IPS-11a (cell line): Measurements from ENCODE around the gene SLC25A26.
"Not testable (repeated sequence)": the region's sequence is repeated elsewhere in the genome, so short reads cannot be mapped to it uniquely, and the experiment has no call there.

Experiments used
- H3K4me3 ChIP-seq: one replicate; pipeline ENCODE4 v1.5.1; 2013; ENCODE audit warnings: low read depth, low read length, control low read depth

The SLC25A26 gene

DNA sequence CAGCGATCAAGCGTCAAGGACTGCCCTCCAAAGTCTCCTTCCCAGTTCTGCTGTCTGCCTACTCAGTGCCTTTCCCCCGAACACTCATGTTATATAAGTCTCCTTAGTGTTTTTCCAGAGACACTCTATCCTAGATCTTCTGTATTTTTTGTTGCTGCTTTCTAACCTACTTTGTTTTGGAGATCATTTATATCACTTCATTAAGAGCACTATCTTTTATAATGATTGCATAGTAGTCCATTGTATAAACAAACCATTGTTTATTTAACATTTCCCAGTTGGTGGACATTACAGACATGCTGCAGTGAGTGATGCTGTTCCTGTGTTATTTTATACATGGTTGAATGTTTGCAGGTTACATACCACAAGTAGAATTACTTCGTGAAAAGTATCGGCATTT, 47.1 kb downstream of the SLC25A26 start:
- H3K4me3 ChIP-seq, result no peak overlapping the region

DNA sequence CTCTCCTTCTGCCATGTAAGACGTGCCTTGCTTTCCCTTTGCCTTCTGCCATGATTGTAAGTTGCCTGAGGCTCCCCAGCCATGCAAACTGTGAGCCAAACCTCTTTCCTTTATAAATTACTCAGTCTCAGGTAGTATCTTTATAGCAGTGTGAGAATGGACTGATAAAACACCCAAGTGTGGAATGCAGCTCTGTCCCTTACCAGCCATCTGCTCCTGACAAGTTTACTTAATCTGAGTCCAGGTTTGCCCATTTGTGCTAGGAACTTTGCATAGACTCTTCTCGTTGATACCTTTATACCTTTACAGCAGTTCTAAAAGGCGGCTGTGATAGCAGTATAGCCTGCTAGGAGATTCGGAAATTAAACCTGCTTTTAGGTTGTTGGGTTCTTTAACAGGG, 48.1 kb downstream of the SLC25A26 start:
- H3K4me3 ChIP-seq, result no peak overlapping the region

DNA sequence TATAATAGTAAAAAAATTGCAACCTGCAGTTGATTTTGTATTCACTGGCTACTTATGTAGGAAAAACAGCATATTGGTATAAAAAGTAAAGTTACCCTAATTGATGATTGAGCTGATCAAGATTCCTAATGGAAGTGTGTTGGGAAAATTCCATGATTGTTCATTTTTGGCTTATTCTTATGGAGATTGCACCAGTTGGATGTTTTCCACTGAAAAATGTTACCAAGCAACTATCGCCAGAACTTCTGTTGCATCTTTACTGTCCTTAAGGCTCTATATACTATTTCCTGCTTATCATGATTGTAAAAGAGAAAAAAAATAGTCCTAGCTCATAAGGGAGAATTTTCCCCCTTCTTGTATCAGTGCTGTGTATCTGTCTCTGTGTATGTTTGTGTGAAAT, 48.6 kb downstream of the SLC25A26 start:
- H3K4me3 ChIP-seq, result no peak overlapping the region

DNA sequence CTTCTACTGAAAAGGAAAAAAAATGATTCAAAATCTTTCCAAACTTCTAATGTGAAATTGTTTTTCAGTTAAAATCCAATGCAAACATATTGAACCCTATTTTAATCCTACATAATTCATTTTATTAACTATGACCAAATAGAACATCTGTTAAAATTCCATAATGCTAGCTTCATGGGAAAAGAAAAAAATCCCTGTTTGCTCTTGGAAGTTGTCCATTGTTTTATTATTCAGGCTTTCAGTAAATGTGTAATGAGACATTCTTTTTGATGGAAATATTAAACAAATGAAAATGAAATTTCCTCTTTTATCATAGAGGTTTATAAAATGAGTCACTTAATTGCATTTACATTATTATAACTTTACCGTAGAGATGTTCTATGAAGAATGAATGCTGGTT, 49.5 kb downstream of the SLC25A26 start:
- no peak overlapping the region for H3K4me3 ChIP-seq

DNA sequence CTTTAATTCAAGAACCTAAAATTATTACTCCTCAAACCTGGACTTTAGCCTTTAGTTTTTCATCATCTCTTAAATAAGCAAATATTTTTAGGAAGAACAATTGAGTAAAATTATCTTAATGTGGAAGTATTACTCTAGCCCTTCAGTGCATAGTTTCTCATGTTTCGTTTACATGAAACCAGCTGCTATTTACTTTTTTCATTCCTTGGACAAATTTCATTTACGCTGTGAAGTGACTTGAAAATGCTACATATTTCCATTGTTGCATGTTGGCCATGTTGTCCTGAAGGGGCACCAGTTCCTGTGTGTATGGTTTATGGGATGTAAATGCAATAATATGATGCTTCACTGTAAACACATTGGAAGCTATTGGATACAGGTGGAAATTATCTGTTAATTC, 49.9 kb downstream of the SLC25A26 start:
- no peak overlapping the region for H3K4me3 ChIP-seq

DNA sequence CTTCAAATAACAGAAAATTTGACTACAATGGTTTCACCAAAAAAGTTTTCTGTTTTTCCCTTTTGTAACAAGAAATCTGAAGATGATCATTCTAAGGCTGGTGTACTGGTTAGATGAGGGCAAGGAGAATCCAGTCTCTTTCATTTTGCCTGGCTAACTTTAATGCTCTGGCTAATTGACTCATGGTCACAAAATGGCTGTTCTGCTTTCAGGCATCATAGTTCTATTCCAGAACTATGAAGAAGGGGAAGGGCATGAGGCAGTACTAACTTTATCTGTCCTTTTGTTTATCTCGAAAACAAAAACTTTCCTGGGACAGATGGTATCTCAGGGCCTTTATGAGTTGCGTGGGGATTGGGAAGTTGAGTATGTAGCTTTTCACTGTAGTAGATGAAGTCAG, 50.4 kb downstream of the SLC25A26 start:
- H3K4me3 ChIP-seq, result no peak overlapping the region

DNA sequence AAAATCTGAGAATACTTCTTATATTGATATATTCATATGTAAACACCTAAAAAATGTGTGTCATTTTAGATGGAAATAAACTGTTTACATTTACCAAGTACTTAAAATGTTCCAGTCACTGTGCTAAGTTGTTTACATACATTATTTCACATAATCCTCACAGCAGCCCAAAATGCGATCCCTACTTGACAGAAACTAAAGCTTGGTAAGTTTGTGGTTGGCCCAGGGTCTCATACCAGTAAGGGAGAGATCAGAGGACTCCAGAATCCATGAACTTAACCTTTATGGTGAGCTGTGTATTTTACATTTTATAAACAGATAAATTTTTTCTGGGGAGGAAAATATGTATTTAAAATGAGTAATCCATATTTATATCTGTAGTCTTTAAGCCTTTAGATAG, 51.2 kb downstream of the SLC25A26 start:
- no peak overlapping the region for H3K4me3 ChIP-seq

DNA sequence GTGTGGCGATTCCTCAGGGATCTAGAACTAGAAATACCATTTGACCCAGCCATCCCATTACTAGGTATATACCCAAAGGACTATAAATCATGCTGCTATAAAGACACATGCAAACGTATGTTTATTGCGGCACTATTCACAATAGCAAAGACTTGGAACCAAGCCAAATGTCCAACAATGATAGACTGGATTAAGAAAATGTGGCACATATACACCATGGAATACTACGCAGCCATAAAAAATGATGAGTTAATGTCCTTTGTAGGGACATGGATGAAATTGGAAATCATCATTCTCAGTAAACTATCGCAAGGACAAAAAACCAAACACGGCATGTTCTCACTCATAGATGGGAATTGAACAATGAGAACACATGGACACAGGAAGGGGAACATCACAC, 54.0 kb downstream of the SLC25A26 start:
- not testable (repeated sequence) for H3K4me3 ChIP-seq

DNA sequence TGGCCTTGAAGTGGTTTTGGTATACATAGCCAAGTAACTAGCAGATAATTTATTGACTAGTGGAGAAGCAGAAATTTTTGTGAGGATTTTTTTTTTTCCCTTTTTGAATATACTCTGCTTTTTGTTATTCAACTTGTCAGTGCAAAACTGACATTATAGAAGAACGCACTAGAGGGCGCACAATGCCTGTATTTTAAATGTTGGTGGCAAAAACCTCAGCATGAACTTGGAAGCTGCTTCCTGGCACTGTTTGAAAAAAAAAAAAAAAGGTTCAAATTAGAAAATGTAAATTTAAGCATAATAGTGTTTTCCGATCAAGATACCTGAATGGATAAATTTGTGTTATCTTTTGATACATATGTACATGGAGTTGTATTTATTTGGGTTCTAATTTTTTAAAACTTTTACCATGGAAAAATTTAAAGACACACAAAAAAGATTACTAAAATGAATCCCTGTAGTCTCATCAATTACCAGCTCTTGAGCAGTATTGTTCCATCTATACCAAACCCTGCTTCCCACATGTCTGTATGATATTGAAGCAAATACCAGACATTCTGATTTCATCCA, 56.0 kb downstream of the SLC25A26 start:
- no peak overlapping the region for H3K4me3 ChIP-seq

DNA sequence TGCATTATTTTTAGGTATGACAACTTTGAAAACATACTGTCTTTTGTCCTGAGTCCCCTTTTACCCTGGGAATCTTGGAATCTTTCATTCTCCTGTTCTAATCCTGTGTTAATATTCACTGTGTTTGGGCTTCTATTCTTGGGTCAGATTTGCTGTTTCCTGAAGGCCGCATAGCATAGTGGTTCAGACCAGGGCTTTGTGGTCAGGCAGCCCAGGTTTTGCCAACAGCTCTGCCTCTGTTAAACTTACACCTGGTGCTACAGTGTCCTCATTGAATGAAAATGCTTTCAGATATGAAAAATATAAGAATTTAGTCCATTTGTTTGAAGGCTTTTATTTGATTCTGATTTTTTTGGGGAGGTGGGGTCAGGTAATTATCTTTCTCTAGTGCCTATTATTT, 58.4 kb downstream of the SLC25A26 start:
- H3K4me3 ChIP-seq, result no peak overlapping the region

DNA sequence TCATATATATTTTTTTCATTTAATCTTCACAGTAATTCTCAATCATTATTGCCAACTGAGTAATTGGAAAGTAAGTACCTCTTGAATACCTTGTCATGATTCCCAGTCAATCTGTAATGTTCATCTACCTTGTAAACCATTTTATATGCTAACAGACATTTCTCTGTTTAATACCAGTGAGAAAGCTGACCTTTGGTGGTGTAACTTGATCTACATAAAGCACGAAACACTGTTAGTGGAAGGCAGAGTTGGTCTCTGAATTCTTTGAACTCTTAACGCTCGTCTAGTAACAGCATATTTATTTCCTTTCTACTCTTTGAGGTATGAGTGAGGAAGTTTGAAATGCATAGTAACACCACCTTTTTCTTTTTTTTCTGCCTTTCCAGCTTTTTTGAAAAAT, 59.5 kb downstream of the SLC25A26 start:
- no peak overlapping the region for H3K4me3 ChIP-seq

DNA sequence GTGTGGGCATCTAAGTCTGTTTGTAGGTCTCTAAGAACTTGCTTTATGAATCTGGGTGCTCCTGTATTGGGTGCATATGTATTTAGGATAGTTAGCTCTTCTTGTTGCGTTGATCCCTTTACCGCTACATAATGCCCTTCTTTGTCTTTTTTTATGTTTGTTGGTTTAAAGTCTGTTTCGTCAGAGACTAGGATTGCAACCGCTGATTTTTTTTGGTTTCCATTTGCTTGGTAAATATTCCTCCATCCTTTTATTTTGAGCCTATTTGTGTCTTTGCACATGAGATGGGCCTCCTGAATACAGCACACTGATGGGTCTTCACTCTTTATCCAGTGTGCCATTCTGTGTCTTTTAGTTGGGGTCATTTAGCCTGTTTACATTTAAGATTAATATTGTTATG, 71.1 kb downstream of the SLC25A26 start:
- H3K4me3 ChIP-seq, result not testable (repeated sequence)

DNA sequence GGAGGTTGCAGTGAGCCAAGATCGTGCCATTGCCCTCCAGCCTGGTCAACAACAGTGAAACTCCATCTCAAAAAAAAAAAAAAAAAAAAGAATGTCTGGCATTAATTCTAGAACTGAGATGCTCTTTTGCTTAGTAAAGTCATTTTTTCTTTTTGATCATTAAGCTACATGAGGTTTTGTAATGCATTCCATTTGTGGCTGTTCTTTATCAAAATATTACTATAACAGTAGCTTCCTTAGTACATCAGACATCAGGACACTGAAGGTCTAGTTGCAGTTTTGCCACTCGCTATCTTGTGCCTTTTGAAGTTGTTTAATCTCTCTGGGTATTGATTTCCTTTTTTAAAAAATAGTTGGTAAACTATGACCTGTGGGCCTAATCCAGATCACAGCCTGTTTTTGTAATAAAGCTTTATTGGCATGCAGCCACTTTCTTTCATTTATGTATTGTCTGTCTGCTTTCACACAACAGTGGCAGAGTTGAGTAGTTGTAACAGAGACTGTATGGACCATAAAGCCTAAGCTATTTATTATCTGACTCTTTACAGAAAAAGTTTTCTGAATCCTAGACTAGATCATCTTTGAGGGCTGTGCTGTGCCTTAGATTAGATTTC, 76.6 kb downstream of the SLC25A26 start:
- H3K4me3 ChIP-seq, result no peak overlapping the region

DNA sequence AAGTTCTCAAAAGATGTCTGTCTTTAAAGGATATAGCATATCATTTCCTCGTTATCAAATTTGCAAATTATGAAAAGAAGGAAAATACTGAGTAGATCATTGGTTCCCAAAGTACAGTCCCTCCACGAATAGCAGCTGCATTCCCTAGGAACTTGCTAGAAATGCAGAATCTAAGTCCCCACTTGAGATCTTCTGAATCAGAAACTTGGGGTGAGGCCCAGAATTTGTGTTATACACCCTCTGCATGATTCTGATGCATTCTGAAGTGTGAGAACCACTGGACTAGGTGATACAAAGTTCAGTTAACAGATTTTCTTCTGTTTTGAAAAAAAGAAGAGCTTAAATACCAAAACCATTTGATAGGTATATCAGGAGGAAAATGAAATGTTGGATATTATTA, 77.1 kb downstream of the SLC25A26 start:
- H3K4me3 ChIP-seq, result no peak overlapping the region

DNA sequence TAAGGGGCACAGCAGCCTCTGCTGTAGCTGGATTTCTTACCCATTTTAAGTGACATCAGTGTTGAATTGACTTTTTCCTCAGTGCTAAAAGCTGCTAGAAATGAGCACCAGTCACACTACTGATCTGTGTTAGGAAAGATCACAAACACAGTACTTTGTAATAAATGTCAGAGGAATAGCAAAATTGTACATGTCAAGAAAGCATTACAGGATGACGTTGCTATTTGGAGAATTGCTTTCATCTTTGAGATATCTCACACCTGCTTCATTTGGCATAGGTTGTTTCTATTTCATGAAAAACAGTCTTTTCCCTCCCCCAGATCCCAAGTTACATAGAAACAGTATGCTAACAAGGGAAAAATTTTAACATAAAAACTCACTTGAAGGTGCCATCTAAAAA, 77.8 kb downstream of the SLC25A26 start:
- no peak overlapping the region for H3K4me3 ChIP-seq

DNA sequence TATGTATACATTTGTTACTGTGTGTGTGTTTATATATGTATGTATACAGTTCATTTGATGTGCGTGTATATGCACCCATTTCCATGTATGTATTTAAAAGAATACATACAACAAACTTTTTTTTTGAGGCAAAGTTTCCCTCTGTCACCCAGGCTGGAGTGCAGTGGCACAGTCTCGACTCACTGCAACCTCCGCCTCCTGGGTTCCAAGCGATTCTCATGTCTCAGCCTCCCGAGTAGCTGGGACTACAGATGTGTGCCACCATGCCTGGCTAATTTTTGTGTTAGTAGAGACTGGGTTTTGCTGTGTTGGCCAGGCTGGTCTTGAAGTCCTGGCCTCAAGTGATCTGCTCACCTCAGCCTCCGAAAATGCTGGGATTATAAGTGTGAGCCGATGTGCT, 78.3 kb downstream of the SLC25A26 start:
- not testable (repeated sequence) for H3K4me3 ChIP-seq

DNA sequence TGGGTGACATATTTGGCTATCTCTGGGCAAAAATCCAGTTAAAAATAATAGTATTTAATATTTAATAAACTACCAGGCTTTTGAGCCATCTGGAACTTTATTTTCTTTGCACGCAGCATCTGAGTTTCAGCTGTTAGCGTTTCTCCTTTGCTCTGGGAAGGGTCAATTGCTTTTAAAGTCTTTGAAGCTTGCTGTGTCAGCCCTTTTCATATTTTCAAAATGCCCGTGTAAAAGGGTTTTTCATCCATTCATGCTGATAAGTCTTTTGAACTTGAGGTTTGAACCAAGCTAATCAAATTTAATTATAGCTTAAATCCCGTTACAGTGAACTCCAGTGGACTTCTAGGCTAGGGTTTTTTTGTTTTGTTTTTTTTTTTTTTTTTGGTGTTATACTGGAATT, 79.1 kb downstream of the SLC25A26 start:
- H3K4me3 ChIP-seq, result no peak overlapping the region

DNA sequence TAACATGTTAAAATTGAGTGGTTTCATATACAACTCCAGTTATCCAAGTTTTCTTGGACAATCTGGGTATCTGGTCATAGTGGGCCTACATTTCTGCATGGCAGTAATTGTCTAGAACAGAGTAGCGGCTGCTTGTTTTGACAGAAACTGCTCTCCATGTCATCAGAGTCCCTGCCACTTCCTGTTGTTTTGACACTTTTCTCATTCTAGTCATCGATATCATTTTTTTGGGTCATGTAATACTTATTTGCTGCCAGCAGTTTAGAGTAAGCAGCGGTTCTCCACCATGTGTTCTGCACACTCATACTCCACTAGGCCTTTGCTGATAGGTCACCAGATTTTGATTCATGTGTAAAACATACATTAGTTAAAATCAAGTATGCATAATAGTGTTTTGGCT, 81.5 kb downstream of the SLC25A26 start:
- no peak overlapping the region for H3K4me3 ChIP-seq

DNA sequence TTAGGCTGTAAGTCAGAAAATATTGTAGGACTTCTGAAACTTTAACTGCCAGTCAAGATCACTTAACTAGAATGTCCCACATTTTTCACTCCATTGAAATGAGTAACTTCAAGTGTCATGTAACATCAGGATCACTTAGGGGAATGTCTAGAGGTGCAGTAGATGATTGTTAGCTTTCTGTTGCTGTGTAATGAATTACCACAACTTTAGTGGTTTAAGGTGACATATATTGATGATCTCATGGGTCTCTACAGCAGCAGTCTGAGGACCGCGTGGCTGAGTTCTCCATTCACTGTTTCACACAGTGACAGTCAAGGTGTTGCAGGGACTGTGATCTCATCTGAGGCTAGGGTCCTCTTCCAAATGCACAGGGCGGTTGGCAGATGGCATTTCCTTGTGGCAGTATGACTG, 82.7 kb downstream of the SLC25A26 start:
- H3K4me3 ChIP-seq, result no peak overlapping the region

DNA sequence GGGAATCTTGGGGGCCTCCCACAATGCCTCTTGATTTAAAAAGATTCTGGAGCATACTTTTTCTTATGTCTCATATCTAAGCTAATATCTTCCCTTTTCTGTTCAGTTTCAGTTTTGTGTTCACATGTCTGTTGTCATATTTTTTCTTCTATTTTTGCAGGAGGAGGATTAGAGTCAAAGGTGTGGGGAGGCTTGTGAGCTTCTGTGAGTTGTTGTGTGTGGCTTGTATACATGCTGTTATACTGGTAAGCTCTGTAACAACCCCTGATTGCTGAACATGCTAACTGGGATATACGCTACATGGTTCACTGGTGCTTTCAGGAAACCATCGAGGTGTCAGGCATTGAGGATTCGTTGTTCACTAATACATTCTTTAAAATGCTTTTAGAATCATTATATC, 83.5 kb downstream of the SLC25A26 start:
- H3K4me3 ChIP-seq, result no peak overlapping the region

DNA sequence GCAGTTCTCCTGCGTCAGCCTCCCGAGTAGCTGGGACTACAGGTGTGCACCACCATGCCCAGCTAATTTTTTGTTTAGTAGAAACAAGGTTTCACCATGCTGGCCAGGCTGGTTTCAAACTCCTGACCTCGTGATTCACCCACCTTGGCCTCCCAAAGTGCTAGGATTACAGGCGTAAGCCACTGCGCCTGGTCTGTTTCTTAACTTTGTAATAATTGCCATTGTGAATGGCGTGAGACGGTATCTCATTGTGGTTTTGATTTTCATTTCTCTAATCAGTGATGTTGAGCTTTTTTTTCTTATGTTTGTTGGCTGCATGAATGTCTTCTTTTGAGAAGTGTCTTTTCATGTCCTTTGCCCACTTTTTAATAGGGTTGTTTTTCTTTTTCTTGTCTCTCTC, 85.3 kb downstream of the SLC25A26 start:
- H3K4me3 ChIP-seq, result not testable (repeated sequence)

DNA sequence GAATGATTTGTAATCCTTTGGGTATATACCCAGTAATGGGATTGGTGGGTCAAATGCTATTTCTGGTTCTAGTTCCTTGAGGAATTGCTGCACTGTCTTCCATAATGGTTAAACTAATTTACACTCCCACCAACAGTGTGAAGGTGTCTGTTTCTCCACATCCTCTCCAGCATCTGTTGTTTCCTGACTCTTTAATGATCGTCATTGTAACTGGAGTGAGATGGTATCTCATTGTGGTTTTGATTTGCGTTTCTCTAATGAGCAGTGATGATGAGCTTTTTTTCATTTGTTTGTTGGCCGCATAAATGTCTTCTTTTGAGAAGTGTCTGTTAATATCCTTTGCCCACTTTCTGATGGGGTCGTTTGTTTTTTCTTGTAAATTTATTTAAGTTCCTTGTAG, 86.2 kb downstream of the SLC25A26 start:
- not testable (repeated sequence) for H3K4me3 ChIP-seq

DNA sequence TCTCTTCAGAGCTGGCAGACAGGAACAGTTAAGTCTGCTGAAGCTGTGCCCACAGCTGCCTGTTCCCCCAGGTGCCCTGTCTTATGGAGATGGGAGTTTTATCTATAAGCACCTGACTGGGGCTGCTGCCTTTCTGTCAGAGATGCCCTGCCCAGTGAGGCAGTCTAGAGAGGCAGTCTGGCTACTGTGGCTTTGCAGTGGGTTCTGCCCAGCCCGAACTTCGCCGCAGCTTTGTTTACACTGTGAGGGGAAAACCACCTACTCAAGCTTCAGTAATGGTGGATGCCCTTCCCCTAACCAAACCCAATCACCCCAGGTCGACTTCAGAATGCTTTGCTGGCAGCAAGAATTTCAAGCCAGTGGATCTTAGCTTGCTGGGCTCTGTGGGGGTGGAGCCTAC, 91.2 kb downstream of the SLC25A26 start:
- H3K4me3 ChIP-seq, result no peak overlapping the region
